Measurements from ENCODE around the gene THTPA. TPM values are rescaled to one million over a fixed set of nuclear protein-coding genes. Genes with fewer than 3 reads are reported as not detected.

Gene THTPA
- total RNA-seq, 1 donor from 2014 or later = 4.5 TPM

DNA sequence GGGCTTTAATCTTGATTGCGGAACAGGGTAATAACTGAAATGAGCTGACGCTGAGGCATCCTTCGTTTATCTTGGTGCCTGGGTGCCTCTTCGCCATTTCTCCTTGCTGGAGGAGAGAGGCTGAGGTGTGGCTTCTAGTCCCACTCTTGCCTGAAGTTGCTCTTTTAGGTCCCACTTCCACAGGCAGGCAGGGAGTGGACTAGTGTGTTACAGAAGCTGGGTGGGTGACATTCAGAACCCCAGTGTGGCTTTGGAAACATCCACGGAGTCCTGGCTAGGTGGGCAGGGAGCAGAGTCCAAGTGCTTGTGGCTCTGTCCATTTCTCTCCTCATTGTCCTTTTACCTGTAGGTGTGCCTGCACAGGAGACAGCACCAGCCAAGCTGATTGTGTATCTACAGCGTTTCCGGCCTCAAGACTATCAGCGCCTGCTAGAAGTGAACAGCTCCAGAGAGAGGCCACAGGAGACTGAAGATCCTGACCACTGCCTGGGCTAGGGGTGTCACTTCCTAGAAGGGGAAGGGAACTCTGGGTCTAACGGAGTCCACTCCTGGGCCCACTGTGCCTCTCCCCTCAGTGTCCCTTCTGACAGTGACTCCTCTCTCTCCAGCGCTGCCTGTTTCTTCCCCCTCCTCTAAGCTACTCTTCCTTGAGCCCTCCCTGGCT is 2.4 kb downstream of the THTPA start:
- DNase-seq (ENCODE audit: low read depth) (no peak), FAIRE-seq (no peak)
- H3K36me3 ChIP-seq (ENCODE audit: control insufficient read depth, insufficient read depth, low read length) = peaks cover 26% of the 10 kb centered on the region
- H3K4me3 ChIP-seq (ENCODE audit: low read depth, low read length) = no peak overlapping the region
- TF ChIP-seq, protein P1, sequence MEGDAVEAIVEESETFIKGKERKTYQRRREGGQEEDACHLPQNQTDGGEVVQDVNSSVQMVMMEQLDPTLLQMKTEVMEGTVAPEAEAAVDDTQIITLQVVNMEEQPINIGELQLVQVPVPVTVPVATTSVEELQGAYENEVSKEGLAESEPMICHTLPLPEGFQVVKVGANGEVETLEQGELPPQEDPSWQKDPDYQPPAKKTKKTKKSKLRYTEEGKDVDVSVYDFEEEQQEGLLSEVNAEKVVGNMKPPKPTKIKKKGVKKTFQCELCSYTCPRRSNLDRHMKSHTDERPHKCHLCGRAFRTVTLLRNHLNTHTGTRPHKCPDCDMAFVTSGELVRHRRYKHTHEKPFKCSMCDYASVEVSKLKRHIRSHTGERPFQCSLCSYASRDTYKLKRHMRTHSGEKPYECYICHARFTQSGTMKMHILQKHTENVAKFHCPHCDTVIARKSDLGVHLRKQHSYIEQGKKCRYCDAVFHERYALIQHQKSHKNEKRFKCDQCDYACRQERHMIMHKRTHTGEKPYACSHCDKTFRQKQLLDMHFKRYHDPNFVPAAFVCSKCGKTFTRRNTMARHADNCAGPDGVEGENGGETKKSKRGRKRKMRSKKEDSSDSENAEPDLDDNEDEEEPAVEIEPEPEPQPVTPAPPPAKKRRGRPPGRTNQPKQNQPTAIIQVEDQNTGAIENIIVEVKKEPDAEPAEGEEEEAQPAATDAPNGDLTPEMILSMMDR (IDR thresholded peaks at IDR 0.05; ENCODE audit: insufficient read depth, low read length, severe bottlenecking) = no peak
- H3K27me3 ChIP-seq (ENCODE audit: control insufficient read depth, insufficient read depth, low read length) = no peaks in the 10 kb centered on the region

DNA sequence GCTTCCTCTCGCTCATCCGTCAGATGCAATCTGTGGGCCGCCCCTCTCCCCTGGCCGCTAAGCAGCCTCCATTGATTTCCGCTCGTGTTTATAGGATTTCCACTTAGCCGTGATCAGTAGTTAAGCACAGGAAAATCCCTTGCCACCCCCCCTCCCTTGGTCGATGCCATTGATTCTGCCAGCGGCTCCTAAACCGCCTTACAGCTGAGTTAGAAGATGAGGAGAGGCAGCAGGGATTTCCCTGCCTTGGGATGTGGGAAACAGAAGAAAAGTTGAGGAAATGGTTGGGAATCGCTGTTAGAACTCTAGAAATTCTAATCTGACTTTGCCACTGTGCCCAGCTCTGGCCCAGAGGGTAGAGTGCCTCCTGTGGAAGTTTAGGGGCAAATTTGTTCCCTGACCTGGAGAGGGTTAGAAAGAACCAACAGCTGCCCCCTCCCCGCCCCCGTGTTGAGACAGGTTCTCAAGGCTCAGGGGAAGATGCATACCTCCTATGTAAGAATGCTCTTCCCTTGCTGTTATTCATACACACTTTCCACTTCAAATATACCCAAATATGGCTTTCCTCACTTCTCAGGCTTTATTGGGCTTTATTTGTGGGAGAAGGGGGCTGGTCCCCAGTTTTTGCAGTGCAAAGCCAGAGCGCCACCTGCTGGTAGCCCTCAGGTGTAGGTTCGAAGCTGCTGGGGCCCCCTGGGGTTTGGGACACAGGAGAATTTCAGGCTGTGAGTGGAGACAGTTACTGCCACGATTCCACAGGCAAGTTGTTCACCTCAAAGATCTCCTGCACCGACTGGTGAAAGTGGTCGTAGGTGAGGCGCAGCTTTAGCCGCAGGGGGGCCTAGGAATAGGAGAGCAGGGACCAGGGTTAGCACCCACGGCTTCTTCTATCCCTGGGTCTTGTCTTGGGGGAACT is 3.2 kb downstream of the THTPA start:
- TF ChIP-seq, protein P1 (IDR thresholded peaks at IDR 0.05; ENCODE audit: insufficient read depth, low read length, severe bottlenecking) = peak; percentile 90
- Histone ChIP-seq H3K27me3 (ENCODE audit: control insufficient read depth, insufficient read depth, low read length) (no peaks in the 10 kb centered on the region), H3K4me3 (ENCODE audit: low read depth, low read length) (no peak overlapping the region), H3K36me3 (ENCODE audit: control insufficient read depth, insufficient read depth, low read length) (peaks cover 32% of the 10 kb centered on the region)
- DNase-seq (ENCODE audit: low read depth) (peak; percentile 26), FAIRE-seq (no peak)

DNA sequence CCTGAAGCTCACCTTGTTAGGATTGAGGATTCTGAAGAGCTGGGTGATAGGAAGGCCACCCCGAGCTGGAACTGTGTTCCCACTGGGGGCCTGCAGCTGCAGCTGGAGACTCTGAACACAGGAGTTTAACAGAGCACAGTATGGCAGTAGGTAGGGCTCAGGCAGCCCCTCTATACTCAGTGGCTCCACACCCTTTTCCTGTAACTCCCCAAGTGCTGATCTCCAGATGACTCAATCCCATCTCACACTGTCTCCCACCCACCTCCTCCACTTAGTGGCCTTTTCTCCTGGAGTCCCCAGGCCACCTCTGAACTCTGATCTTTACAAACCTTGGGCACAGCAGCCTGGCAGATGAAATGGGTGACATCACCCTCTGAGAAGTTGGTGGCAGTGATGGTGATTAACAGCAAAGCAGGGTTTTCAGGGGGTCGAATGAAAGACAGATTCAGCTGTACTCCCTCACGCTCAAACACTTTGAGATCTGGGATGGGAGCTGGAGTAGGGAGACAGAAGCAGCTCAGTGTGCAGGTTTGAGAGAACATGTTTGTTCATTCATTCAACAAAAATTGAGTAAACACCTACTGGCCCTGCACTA is 4.0 kb downstream of the THTPA start:
- Histone ChIP-seq H3K4me3 (ENCODE audit: low read depth, low read length) (no peak overlapping the region), H3K27me3 (ENCODE audit: control insufficient read depth, insufficient read depth, low read length) (no peaks in the 10 kb centered on the region), H3K36me3 (ENCODE audit: control insufficient read depth, insufficient read depth, low read length) (peaks cover 36% of the 10 kb centered on the region)
- TF ChIP-seq, protein P1 (IDR thresholded peaks at IDR 0.05; ENCODE audit: insufficient read depth, low read length, severe bottlenecking) = no peak
- no peak for FAIRE-seq
- no peak for DNase-seq (ENCODE audit: low read depth)

GRCh38 chr14:23561259-23561658 is 5.2 kb downstream of the THTPA start:
- Histone ChIP-seq H3K4me3 (ENCODE audit: low read depth, low read length) (no peak overlapping the region), H3K36me3 (ENCODE audit: control insufficient read depth, insufficient read depth, low read length) (peaks cover 44% of the 10 kb centered on the region), H3K27me3 (ENCODE audit: control insufficient read depth, insufficient read depth, low read length) (no peaks in the 10 kb centered on the region)
- DNase-seq (ENCODE audit: low read depth) (no peak), FAIRE-seq (no peak)
- TF ChIP-seq, protein P1 (IDR thresholded peaks at IDR 0.05; ENCODE audit: insufficient read depth, low read length, severe bottlenecking) = no peak

DNA sequence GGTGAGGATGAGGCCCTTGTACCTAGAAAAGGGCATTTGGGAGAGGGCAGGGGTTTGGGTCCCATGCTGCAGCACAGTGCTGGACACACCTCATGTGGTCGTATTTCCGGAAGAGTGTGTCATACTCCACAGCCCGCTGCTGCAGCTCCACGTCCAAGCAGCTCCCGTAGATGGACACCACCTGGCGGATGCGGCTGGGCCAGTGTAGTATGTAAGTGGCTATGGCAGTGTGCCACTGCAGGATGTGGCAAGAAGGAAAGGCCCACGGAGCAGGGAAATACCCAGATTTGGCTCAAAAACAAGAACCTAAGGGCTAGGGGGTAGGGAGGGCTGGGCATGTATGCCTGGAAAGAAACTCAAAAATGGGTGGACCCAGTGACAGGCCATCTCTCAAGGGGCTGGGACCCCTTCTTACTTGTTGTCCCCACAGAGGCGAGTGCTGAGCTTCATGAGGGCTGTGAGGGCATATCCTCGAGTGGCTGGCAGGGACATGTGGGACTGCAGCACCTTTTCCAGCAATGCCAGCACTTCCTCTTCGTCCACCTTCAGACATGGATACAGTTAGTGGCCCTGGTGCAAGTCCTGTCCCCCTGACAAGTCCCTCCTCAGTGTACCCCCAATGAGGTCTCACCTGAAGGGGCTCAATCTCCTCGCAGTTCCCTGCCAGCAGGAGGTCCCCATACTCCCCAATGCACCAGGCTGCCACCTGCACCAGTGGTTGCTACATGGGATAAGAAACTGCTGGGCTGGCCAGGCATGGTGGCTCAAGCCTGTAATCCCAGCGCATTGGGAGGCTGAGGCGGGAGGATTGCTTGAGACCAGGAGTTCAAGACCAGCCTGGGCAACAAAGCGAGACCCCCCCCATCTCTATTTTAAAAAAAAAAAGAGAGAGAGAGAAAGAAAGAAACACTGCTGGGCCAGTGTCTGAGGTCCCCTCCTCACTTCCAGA is 6.1 kb downstream of the THTPA start:
- no peak for FAIRE-seq
- Histone ChIP-seq H3K36me3 (ENCODE audit: control insufficient read depth, insufficient read depth, low read length) (peaks cover 44% of the 10 kb centered on the region), H3K27me3 (ENCODE audit: control insufficient read depth, insufficient read depth, low read length) (no peaks in the 10 kb centered on the region), H3K4me3 (ENCODE audit: low read depth, low read length) (no peak overlapping the region)
- TF ChIP-seq, protein P1 (IDR thresholded peaks at IDR 0.05; ENCODE audit: insufficient read depth, low read length, severe bottlenecking) = peak; percentile 2
- no peak for DNase-seq (ENCODE audit: low read depth)
